H9 (cell line): ENCODE data around the gene KAZN. TPM values are rescaled to one million over a fixed set of nuclear protein-coding genes. Genes with fewer than 3 reads are reported as not detected.

Source experiments
- DNase-seq: peaks from one replicate; pipeline ENCODE4 v3.0.0-alpha.2; 2017
- H2AFZ ChIP-seq: one replicate; pipeline ENCODE4 v1.6.1; 2013; ENCODE audit warnings: mild to moderate bottlenecking, low read length, control low read depth, moderate library complexity
- H2AK5ac ChIP-seq: 2 replicates; pipeline ENCODE4 v1.6.1; 2013; ENCODE audit warnings: low read length, control low read depth, mixed read lengths; ENCODE audit not compliant: insufficient read length
- H2BK120ac ChIP-seq: one replicate; pipeline ENCODE4 v1.6.1; 2013; ENCODE audit warnings: low read depth, mild to moderate bottlenecking, low read length, control low read depth, inconsistent platforms; ENCODE audit not compliant: poor library complexity, severe bottlenecking
- H2BK12ac ChIP-seq: 2 replicates; pipeline ENCODE4 v1.6.1; 2013; ENCODE audit warnings: low read length, control low read depth, mixed read lengths, low read depth; ENCODE audit not compliant: insufficient read length
- H2BK15ac ChIP-seq: 2 replicates; pipeline ENCODE4 v1.6.1; 2013; ENCODE audit warnings: low read depth, low read length, control low read depth
- H2BK20ac ChIP-seq: one replicate; pipeline ENCODE4 v1.6.1; 2013; ENCODE audit warnings: low read depth, mild to moderate bottlenecking, low read length, control low read depth, inconsistent platforms; ENCODE audit not compliant: poor library complexity, severe bottlenecking
- H2BK5ac ChIP-seq: 2 replicates; pipeline ENCODE4 v1.6.1; 2013; ENCODE audit warnings: low read length, control low read depth, mixed read lengths; ENCODE audit not compliant: insufficient read length
- H3K14ac ChIP-seq: 2 replicates; pipeline ENCODE4 v1.6.1; 2013; ENCODE audit warnings: low read length, control low read depth; ENCODE audit not compliant: insufficient read depth
- H3K18ac ChIP-seq: 2 replicates; pipeline ENCODE4 v1.6.1; 2013; ENCODE audit warnings: low read depth, mild to moderate bottlenecking, mixed read lengths, low read length, control low read depth; ENCODE audit not compliant: insufficient read length
- H3K23ac ChIP-seq: 2 replicates; pipeline ENCODE4 v1.6.1; 2013; ENCODE audit warnings: low read length, control low read depth, mixed read lengths, low read depth; ENCODE audit not compliant: insufficient read length
- H3K23me2 ChIP-seq: 2 replicates; pipeline ENCODE4 v1.6.1; 2013; ENCODE audit warnings: low read depth, mild to moderate bottlenecking, mixed read lengths, low read length, control low read depth; ENCODE audit not compliant: insufficient read length, poor library complexity, severe bottlenecking
- H3K27ac ChIP-seq: 2 replicates; pipeline ENCODE4 v1.5.1; 2013; ENCODE audit warnings: low read length, control low read depth, mixed read lengths, low read depth; ENCODE audit not compliant: insufficient read length
- H3K27me3 ChIP-seq: 2 replicates; pipeline ENCODE4 v1.6.1; 2013; ENCODE audit warnings: low read length, control low read depth, inconsistent platforms; ENCODE audit not compliant: insufficient read depth
- H3K4ac ChIP-seq: 2 replicates; pipeline ENCODE4 v1.6.1; 2013; ENCODE audit warnings: low read depth, mild to moderate bottlenecking, control low read depth, inconsistent platforms, low read length, moderate library complexity
- H3K4me1 ChIP-seq: 2 replicates; pipeline ENCODE4 v1.6.1; 2013; ENCODE audit warnings: low read length, control low read depth, inconsistent platforms; ENCODE audit not compliant: insufficient read depth
- H3K4me2 ChIP-seq: 2 replicates; pipeline ENCODE4 v1.6.1; 2013; ENCODE audit warnings: low read length, control low read depth, mixed read lengths; ENCODE audit not compliant: insufficient read length, insufficient read depth
- H3K56ac ChIP-seq: 2 replicates; pipeline ENCODE4 v1.6.1; 2013; ENCODE audit warnings: low read depth, mild to moderate bottlenecking, mixed read lengths, low read length, control low read depth; ENCODE audit not compliant: insufficient read length
- H3K79me1 ChIP-seq: 2 replicates; pipeline ENCODE4 v1.6.1; 2013; ENCODE audit warnings: low read depth, mild to moderate bottlenecking, moderate library complexity, low read length, control low read depth, inconsistent platforms; ENCODE audit not compliant: insufficient read depth, poor library complexity, severe bottlenecking
- H3K79me2 ChIP-seq: 2 replicates; pipeline ENCODE4 v1.6.1; 2013; ENCODE audit warnings: low read length, control low read depth, inconsistent platforms; ENCODE audit not compliant: insufficient read depth
- H3K9ac ChIP-seq: 2 replicates; pipeline ENCODE4 v1.6.1; 2013; ENCODE audit warnings: low read length, control low read depth, mixed read lengths; ENCODE audit not compliant: insufficient read length; ENCODE audit errors: extremely low read depth
- H3K9me3 ChIP-seq: one replicate; pipeline ENCODE4 v1.6.1; 2013; ENCODE audit warnings: low read depth, low read length, inconsistent platforms; ENCODE audit not compliant: control insufficient read depth
- H3T11ph ChIP-seq: one replicate; pipeline ENCODE4 v1.6.1; 2013; ENCODE audit warnings: mild to moderate bottlenecking, low read length, control low read depth, inconsistent platforms
- H4K20me1 ChIP-seq: one replicate; pipeline ENCODE4 v1.6.1; 2013; ENCODE audit not compliant: control insufficient read depth, insufficient read length, insufficient read depth
- H4K5ac ChIP-seq: 2 replicates; pipeline ENCODE4 v1.6.1; 2013; ENCODE audit warnings: low read depth, mild to moderate bottlenecking, mixed read lengths, low read length, control low read depth; ENCODE audit not compliant: insufficient read length
- H4K8ac ChIP-seq: replicated peaks from 2 replicates; pipeline ENCODE4 v1.6.1; 2013; ENCODE audit warnings: low read length, control low read depth, mixed read lengths, low read depth; ENCODE audit not compliant: insufficient read length
- H4K91ac ChIP-seq: 2 replicates; pipeline ENCODE4 v1.6.1; 2013; ENCODE audit warnings: low read depth, mild to moderate bottlenecking, moderate library complexity, mixed read lengths, low read length, control low read depth; ENCODE audit not compliant: insufficient read length
- H3K27ac Mint-ChIP-seq, 3 experiments: 2 replicates in 2 of 3; 3 replicates in 1 of 3; pipeline ENCODE4 v1.8.0; 2020 to 2021; ENCODE audit warnings: mixed read lengths in 3 of 3, mild to moderate bottlenecking in 1 of 3, moderate library complexity in 1 of 3
- H3K27me3 Mint-ChIP-seq: 2 replicates; pipeline ENCODE4 v1.8.0; 2021; ENCODE audit warnings: low read depth, mild to moderate bottlenecking, moderate library complexity, mixed read lengths
- H3K36me3 Mint-ChIP-seq, 3 experiments: 2 replicates in 2 of 3; 3 replicates in 1 of 3; pipeline ENCODE4 v1.8.0; 2020 to 2021; ENCODE audit warnings: low read depth in 3 of 3, mixed read lengths in 3 of 3; ENCODE audit not compliant: insufficient read depth in 1 of 3
- H3K4me1 Mint-ChIP-seq, 2 experiments: 2 replicates each; pipeline ENCODE4 v1.8.0; 2020; ENCODE audit warnings: mixed read lengths in 2 of 2
- H3K4me3 Mint-ChIP-seq, 2 experiments: 2 replicates in 1 of 2; 3 replicates in 1 of 2; pipeline ENCODE4 v1.8.0; 2020 to 2021; ENCODE audit warnings: mild to moderate bottlenecking in 2 of 2, mixed read lengths in 2 of 2, moderate library complexity in 1 of 2
- H3K9me3 Mint-ChIP-seq, 2 experiments: 2 replicates in 1 of 2; 3 replicates in 1 of 2; pipeline ENCODE4 v1.8.0; 2020; ENCODE audit warnings: mild to moderate bottlenecking in 2 of 2, mixed read lengths in 2 of 2, moderate library complexity in 1 of 2
- CTCF ChIP-seq: fragments of 200-600 bp; sonication (generic); conservative IDR thresholded peaks from 3 replicates; pipeline ENCODE4 v1.8.0; 2021; ENCODE audit warnings: antibody characterized with exemption, mild to moderate bottlenecking
- WGBS: extraction: QIAGEN DNeasy Blood & Tissue Kit; methylation state at CpG from one replicate; pipeline ENCODE4 v1.1.7; 2013; ENCODE audit warnings: missing lambda C conversion rate, low lambda C conversion rate, mixed read lengths; ENCODE audit not compliant: insufficient read length; ENCODE audit errors: extremely low coverage; 5-methylcytosine and 5-hydroxymethylcytosine counted together
- total RNA-seq: library from RNA; stranded (reverse); gene quantifications from 2 replicates; pipeline ENCODE4 v1.2.1, GENCODE V29; 2021

The KAZN gene
- total RNA-seq, 1 experiment from 2014 or later = 7.6 TPM

GRCh38 chr1:14815175-14815877 is 216.8 kb downstream of the KAZN start:
- H3K27me3 Mint-ChIP-seq = no peaks in the 10 kb centered on the region; the same call in 1 of the 2 replicates
- Histone ChIP-seq H3K4ac (no peak overlapping the region), H2AK5ac (no peak overlapping the region), H3K23me2 (no peaks in the 10 kb centered on the region), H3K79me1 (no peaks in the 10 kb centered on the region), H4K8ac (no peak overlapping the region), H2BK5ac (no peak overlapping the region), H2BK20ac (no peak overlapping the region), H3K4me2 (no peak overlapping the region), H3K4me1 (no peaks in the 10 kb centered on the region), H3K9ac (no peak overlapping the region), H3K79me2 (no peaks in the 10 kb centered on the region), H3K9me3 (no peaks in the 10 kb centered on the region), H3K27me3 (no peaks in the 10 kb centered on the region), H3K23ac (no peak overlapping the region), H2BK15ac (no peak overlapping the region), H3K56ac (no peak overlapping the region), H2AFZ (no peak overlapping the region), H4K91ac (no peak overlapping the region), H3T11ph (no peak overlapping the region), H2BK12ac (no peak overlapping the region), H2BK120ac (no peak overlapping the region), H4K5ac (no peak overlapping the region), H3K14ac (no peak overlapping the region), H3K18ac (no peak overlapping the region), H3K27ac (no peak overlapping the region), H4K20me1 (no peaks in the 10 kb centered on the region)
- H3K4me1 Mint-ChIP-seq = 0 out of 4 replicates have a peak, but pooled peaks cover 0 to 2% of the 10 kb centered on the region in 2 experiments
- WGBS = no CpG with 5 or more reads among the region's 7 CpGs
- H3K36me3 Mint-ChIP-seq = no peaks in the 10 kb centered on the region
- no peak overlapping the region for H3K4me3 Mint-ChIP-seq
- TF ChIP-seq CTCF = no peak
- H3K9me3 Mint-ChIP-seq = no peaks in the 10 kb centered on the region
- no peak overlapping the region for H3K27ac Mint-ChIP-seq
- DNase-seq = no peak
